SU-DHL-6 (cell line): ENCODE results near the gene MCU.

Experiments
- H2AFZ ChIP-seq: fragments of 200-600 bp; sonication (generic); 2 replicates; pipeline ENCODE4 v1.6.1; 2014; ENCODE audit warnings: low read depth, mild to moderate bottlenecking, moderate library complexity, mixed read lengths, antibody characterized with exemption, low read length; ENCODE audit not compliant: severe bottlenecking
- H3F3A ChIP-seq: fragments of 200-600 bp; shearing (Covaris generic); 2 replicates; pipeline ENCODE4 v1.6.0; 2016; ENCODE audit warnings: antibody characterized with exemption, mild to moderate bottlenecking; ENCODE audit not compliant: insufficient read depth
- H3K27ac ChIP-seq: fragments of 200-600 bp; sonication (generic); 2 replicates; pipeline ENCODE4 v1.5.1; 2016; ENCODE audit warnings: low read depth, mild to moderate bottlenecking, low read length, moderate library complexity, mixed read lengths
- H3K27me3 ChIP-seq: fragments of 200-600 bp; sonication (generic), shearing (Covaris generic); 2 replicates; pipeline ENCODE4 v1.6.0; 2014; ENCODE audit warnings: mild to moderate bottlenecking, low read length
- H3K36me3 ChIP-seq: fragments of 200-600 bp; sonication (generic); 2 replicates; pipeline ENCODE4 v1.6.1; 2014; ENCODE audit warnings: mild to moderate bottlenecking, low read length, mixed read lengths
- H3K4me2 ChIP-seq: fragments of 300-600, 200-600 bp; shearing (Covaris generic), sonication (generic); 2 replicates; pipeline ENCODE4 v1.6.0; 2014; ENCODE audit warnings: low read length, low read depth, mild to moderate bottlenecking; ENCODE audit not compliant: poor library complexity, severe bottlenecking
- H3K4me3 ChIP-seq: fragments of 200-600 bp; sonication (generic); 2 replicates; pipeline ENCODE4 v1.5.1; 2014; ENCODE audit warnings: antibody characterized with exemption, low read length, mild to moderate bottlenecking, mixed read lengths; ENCODE audit not compliant: insufficient read depth, poor library complexity, severe bottlenecking
- H3K79me2 ChIP-seq: fragments of 200-600 bp; sonication (generic); 2 replicates; pipeline ENCODE4 v1.6.1; 2014; ENCODE audit warnings: mild to moderate bottlenecking, low read length, moderate library complexity; ENCODE audit not compliant: insufficient read depth
- H3K9ac ChIP-seq: fragments of 200-600 bp; sonication (generic); 2 replicates; pipeline ENCODE4 v1.7.0; 2014; ENCODE audit warnings: mild to moderate bottlenecking, low read length
- H3K9me2 ChIP-seq: fragments of 200-600 bp; sonication (generic); replicated peaks from 2 replicates; pipeline ENCODE4 v1.6.1; 2014; ENCODE audit warnings: low read length; ENCODE audit not compliant: insufficient read depth
- H3K9me3 ChIP-seq: fragments of 200-600 bp; sonication (generic); 2 replicates; pipeline ENCODE4 v1.6.1; 2014; ENCODE audit warnings: low read length, mixed read lengths; ENCODE audit not compliant: insufficient read depth
- H4K20me1 ChIP-seq: fragments of 200-600 bp; sonication (generic); 2 replicates; pipeline ENCODE4 v1.6.1; 2014; ENCODE audit warnings: low read depth, mild to moderate bottlenecking, antibody characterized with exemption, low read length, moderate library complexity, mixed read lengths
- CTCF ChIP-seq: fragments of 200-600 bp; sonication (generic); IDR thresholded peaks from one replicate; pipeline ENCODE4 v1.5.1; 2017; ENCODE audit warnings: antibody characterized with exemption, mild to moderate bottlenecking, low read length, moderate library complexity; ENCODE audit not compliant: insufficient read depth, poor library complexity, severe bottlenecking
- EZH2phosphoT487 ChIP-seq: fragments of 200-600 bp; sonication (generic), shearing (Covaris generic); conservative IDR thresholded peaks from 2 replicates; pipeline ENCODE4 v1.6.1; 2018; ENCODE audit warnings: mild to moderate bottlenecking, antibody characterized with exemption, low read length, moderate library complexity, mixed read lengths

MCU gene

GRCh38 chr10:72847681-72848080 is 155.7 kb downstream of the MCU start:
- H3K4me3 ChIP-seq = no peak overlapping the region
- TF ChIP-seq EZH2phosphoT487 (no peak), CTCF (no peak)
- H3K9me3 ChIP-seq = peaks cover 6% of the 10 kb centered on the region; the same call in 1 of the 2 replicates
- H3K36me3 ChIP-seq = no peaks in the 10 kb centered on the region; the same call in 1 of the 2 replicates
- no peaks in the 10 kb centered on the region for H3K27me3 ChIP-seq
- H2AFZ ChIP-seq = no peak overlapping the region
- H3K79me2 ChIP-seq = no peaks in the 10 kb centered on the region
- H3K9ac ChIP-seq = no peak overlapping the region
- no peak overlapping the region for H3K4me2 ChIP-seq
- H3F3A ChIP-seq = no peaks in the 10 kb centered on the region
- no peaks in the 10 kb centered on the region for H4K20me1 ChIP-seq
- H3K27ac ChIP-seq = no peak overlapping the region
- no peaks in the 10 kb centered on the region for H3K9me2 ChIP-seq

GRCh38 chr10:72850861-72851260 is 158.9 kb downstream of the MCU start:
- H3K9ac ChIP-seq = no peak overlapping the region
- H4K20me1 ChIP-seq = no peaks in the 10 kb centered on the region
- H3K36me3 ChIP-seq = no peaks in the 10 kb centered on the region; the same call in 1 of the 2 replicates
- H3K79me2 ChIP-seq = no peaks in the 10 kb centered on the region
- no peaks in the 10 kb centered on the region for H3K9me2 ChIP-seq
- no peak overlapping the region for H2AFZ ChIP-seq
- no peaks in the 10 kb centered on the region for H3K27me3 ChIP-seq
- H3K27ac ChIP-seq = no peak overlapping the region
- TF ChIP-seq CTCF (no peak), EZH2phosphoT487 (no peak)
- H3K4me3 ChIP-seq = no peak overlapping the region
- peaks cover 6% of the 10 kb centered on the region; the same call in 1 of the 2 replicates for H3K9me3 ChIP-seq
- H3K4me2 ChIP-seq = no peak overlapping the region
- H3F3A ChIP-seq = no peaks in the 10 kb centered on the region

- no peaks in the 10 kb centered on the region for H3K9me2 ChIP-seq
- no peak overlapping the region for H3K4me3 ChIP-seq
- TF ChIP-seq CTCF (no peak), EZH2phosphoT487 (no peak)
- H3K9me3 ChIP-seq = peaks cover 6% of the 10 kb centered on the region; the same call in 1 of the 2 replicates
- no peaks in the 10 kb centered on the region for H3K27me3 ChIP-seq
- no peak overlapping the region for H3K4me2 ChIP-seq
- no peak overlapping the region for H2AFZ ChIP-seq
- H3K27ac ChIP-seq = no peak overlapping the region
- no peak overlapping the region for H3K9ac ChIP-seq
- H3K36me3 ChIP-seq = no peaks in the 10 kb centered on the region; the same call in 1 of the 2 replicates
- no peaks in the 10 kb centered on the region for H4K20me1 ChIP-seq
- no peaks in the 10 kb centered on the region for H3F3A ChIP-seq
- H3K79me2 ChIP-seq = no peaks in the 10 kb centered on the region
Measured at GRCh38 chr10:72851509-72851908, 159.6 kb downstream of the MCU start.

- H3K4me2 ChIP-seq = no peak overlapping the region
- H3K27ac ChIP-seq = no peak overlapping the region
- no peak for TF ChIP-seq EZH2phosphoT487
- no peak for TF ChIP-seq CTCF
- H3K4me3 ChIP-seq = no peak overlapping the region
- H3K79me2 ChIP-seq = no peaks in the 10 kb centered on the region
- no peaks in the 10 kb centered on the region for H3K9me2 ChIP-seq
- H4K20me1 ChIP-seq = no peaks in the 10 kb centered on the region
- H3K36me3 ChIP-seq = no peaks in the 10 kb centered on the region; the same call in 1 of the 2 replicates
- peaks cover 6% of the 10 kb centered on the region; the same call in 1 of the 2 replicates for H3K9me3 ChIP-seq
- no peak overlapping the region for H3K9ac ChIP-seq
- H3K27me3 ChIP-seq = no peaks in the 10 kb centered on the region
- no peak overlapping the region for H2AFZ ChIP-seq
- H3F3A ChIP-seq = no peaks in the 10 kb centered on the region
Measured at GRCh38 chr10:72852508-72852907, 160.6 kb downstream of the MCU start.
